Lung (tissue), 12 donors: ENCODE measurements around the gene CRISP3. TPM values are rescaled to one million over a fixed set of nuclear protein-coding genes. Genes with fewer than 3 reads are reported as not detected.

Experiments used
- ATAC-seq: fragments of 200-7000 bp; cut with Tn5 transposase; one replicate; pipeline ENCODE4 v1.9.1; 2020; ENCODE audit warnings: moderate number of reproducible peaks; ENCODE audit not compliant: insufficient read depth, low FRiP score
- DNase-seq, 3 donors: peaks; one replicate each; pipeline ENCODE4 v3.0.0-alpha.2; 2013 to 2017
- H3K27ac ChIP-seq, 2 donors: one replicate each; pipeline ENCODE4 v1.5.1; 2013; ENCODE audit warnings: mild to moderate bottlenecking in 2 of 2, moderate library complexity in 2 of 2, control low read depth in 1 of 2, inconsistent platforms in 1 of 2, low read depth in 1 of 2, low read length in 1 of 2
- H3K27me3 ChIP-seq, 3 donors: one replicate each; pipeline ENCODE4 v1.5.1; 2013; ENCODE audit warnings: low read length in 2 of 3; ENCODE audit not compliant: control insufficient read depth in 3 of 3, insufficient read depth in 3 of 3
- H3K36me3 ChIP-seq, 4 donors: one replicate each; pipeline ENCODE4 v1.5.1; 2013; ENCODE audit warnings: low read length in 4 of 4, mild to moderate bottlenecking in 1 of 4, moderate library complexity in 1 of 4; ENCODE audit not compliant: control insufficient read depth in 4 of 4, insufficient read depth in 4 of 4
- H3K4me1 ChIP-seq, 5 donors: one replicate each; pipeline ENCODE4 v1.5.1; 2013; ENCODE audit warnings: low read length in 5 of 5, mild to moderate bottlenecking in 2 of 5, moderate library complexity in 1 of 5; ENCODE audit not compliant: control insufficient read depth in 5 of 5, insufficient read depth in 5 of 5
- H3K4me3 ChIP-seq: one replicate; pipeline ENCODE4 v1.5.1; 2013; ENCODE audit warnings: mild to moderate bottlenecking, control low read depth, moderate library complexity
- H3K9ac ChIP-seq, 2 donors: one replicate each; pipeline ENCODE4 v1.5.1; 2013; ENCODE audit warnings: low read length in 2 of 2, control low read depth in 1 of 2; ENCODE audit not compliant: insufficient read depth in 1 of 2
- H3K9me3 ChIP-seq, 4 donors: one replicate each; pipeline ENCODE4 v1.5.1; 2013; ENCODE audit warnings: low read length in 3 of 4, mild to moderate bottlenecking in 1 of 4, moderate library complexity in 1 of 4; ENCODE audit not compliant: control insufficient read depth in 4 of 4, insufficient read depth in 3 of 4
- CTCF ChIP-seq: IDR thresholded peaks from 2 replicates; pipeline ENCODE4 v1.5.1; 2012; ENCODE audit warnings: mild to moderate bottlenecking; ENCODE audit errors: control extremely low read depth, extremely low read depth
- WGBS, 2 donors: extraction: QIAGEN DNeasy Blood & Tissue Kit; methylation state at CpG; one replicate each; pipeline ENCODE4 v1.1.7; 2013; 5-methylcytosine and 5-hydroxymethylcytosine counted together
- polyA plus RNA-seq, 2 donors: library from polyadenylated mRNA; stranded (reverse); fragments of 200-250 nt; gene quantifications; one replicate each; pipeline ENCODE4 v1.2.1, GENCODE V29; 2013
- total RNA-seq, 2 donors: library from RNA; depleted of rRNA in 1 of 2; stranded (reverse); fragments of >200 nt in 1 of 2; gene quantifications; one replicate each; pipeline ENCODE4 v1.2.1, GENCODE V29; 2014 to 2021
- donor health status: control.
- donor health status: control.
- donor health status: Bipolar disorder and iron deficiency.
- donor health status: healthy.
- donor health status: DM: yes; HTN: yes; CAD: no.

Gene CRISP3
- total and polyA plus RNA-seq, 4 donors = 0.59 to 1.1 (median 0.91) TPM

- no peak for ATAC-seq
- no peak overlapping the region for H3K27ac ChIP-seq
- H3K36me3 ChIP-seq = no peaks in the 10 kb centered on the region
- H3K9me3 ChIP-seq = no peaks in the 10 kb centered on the region
- TF ChIP-seq CTCF = no peak
- no peak overlapping the region for H3K9ac ChIP-seq
- 88 to 94% methylated on average over 7 of the region's 7 CpGs for WGBS, 2 donors
- H3K27me3 ChIP-seq = no peaks in the 10 kb centered on the region
- no peaks in the 10 kb centered on the region for H3K4me1 ChIP-seq
- DNase-seq = no peak
- H3K4me3 ChIP-seq = no peak overlapping the region
These were observed 38.5 kb upstream of the CRISP3 start for GRCh38 chr6:49782725-49783124.

- 71 to 84% methylated on average over 1 of the region's 1 CpG for WGBS, 2 donors
- no peak overlapping the region for H3K27ac ChIP-seq
- no peaks in the 10 kb centered on the region for H3K9me3 ChIP-seq
- no peaks in the 10 kb centered on the region for H3K27me3 ChIP-seq
- ATAC-seq (no peak), DNase-seq (no peak)
- no peaks in the 10 kb centered on the region for H3K36me3 ChIP-seq
- no peak for TF ChIP-seq CTCF
- no peak overlapping the region for H3K4me3 ChIP-seq
- no peak overlapping the region for H3K9ac ChIP-seq
- no peaks in the 10 kb centered on the region for H3K4me1 ChIP-seq
These were observed 38.1 kb upstream of the CRISP3 start for GRCh38 chr6:49782293-49782692.

- Histone ChIP-seq H3K4me3 (no peak overlapping the region), H3K9ac (no peak overlapping the region), H3K36me3 (no peaks in the 10 kb centered on the region), H3K4me1 (no peaks in the 10 kb centered on the region), H3K9me3 (no peaks in the 10 kb centered on the region), H3K27ac (no peak overlapping the region), H3K27me3 (no peaks in the 10 kb centered on the region)
- ATAC-seq (no peak), DNase-seq (no peak)
- WGBS, 2 donors = 5 to 18% methylated on average over 1 of the region's 1 CpG
- TF ChIP-seq CTCF = no peak
These were observed 32.3 kb upstream of the CRISP3 start for GRCh38 chr6:49776444-49776843.

- no peak overlapping the region for H3K9ac ChIP-seq
- H3K4me1 ChIP-seq = no peaks in the 10 kb centered on the region
- H3K4me3 ChIP-seq = no peak overlapping the region
- H3K27ac ChIP-seq = no peak overlapping the region
- H3K27me3 ChIP-seq = no peaks in the 10 kb centered on the region
- no peak for ATAC-seq
- H3K36me3 ChIP-seq = no peaks in the 10 kb centered on the region
- no peaks in the 10 kb centered on the region for H3K9me3 ChIP-seq
- no peak for TF ChIP-seq CTCF
- DNase-seq = no peak
These were observed 30.9 kb upstream of the CRISP3 start for GRCh38 chr6:49775043-49775442.
